ENCODE data around the gene BAIAP3.

The BAIAP3 gene

DNA sequence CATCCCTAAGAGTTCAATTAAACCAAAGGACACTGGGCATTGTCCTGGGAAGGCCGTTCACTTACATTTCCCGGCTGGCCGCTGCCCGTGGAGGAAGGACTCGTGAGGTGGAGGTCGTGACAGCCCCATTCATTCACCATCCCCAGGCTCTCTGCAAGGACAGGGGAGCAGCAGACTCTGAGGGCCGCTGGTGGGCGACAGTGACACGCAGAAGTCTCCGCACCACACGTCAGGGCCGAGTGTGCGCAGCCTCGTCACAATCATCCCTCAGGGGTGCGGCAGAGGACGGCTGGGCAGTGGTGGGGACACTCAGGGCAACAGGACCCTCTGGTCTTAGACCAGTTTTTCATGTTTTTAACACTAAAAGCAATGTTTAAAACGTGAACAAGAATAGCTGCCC is 59.4 kb downstream of the BAIAP3 start:
- no peak for DNase-seq (ENCODE audit: low read depth in 2 of 2)

DNA sequence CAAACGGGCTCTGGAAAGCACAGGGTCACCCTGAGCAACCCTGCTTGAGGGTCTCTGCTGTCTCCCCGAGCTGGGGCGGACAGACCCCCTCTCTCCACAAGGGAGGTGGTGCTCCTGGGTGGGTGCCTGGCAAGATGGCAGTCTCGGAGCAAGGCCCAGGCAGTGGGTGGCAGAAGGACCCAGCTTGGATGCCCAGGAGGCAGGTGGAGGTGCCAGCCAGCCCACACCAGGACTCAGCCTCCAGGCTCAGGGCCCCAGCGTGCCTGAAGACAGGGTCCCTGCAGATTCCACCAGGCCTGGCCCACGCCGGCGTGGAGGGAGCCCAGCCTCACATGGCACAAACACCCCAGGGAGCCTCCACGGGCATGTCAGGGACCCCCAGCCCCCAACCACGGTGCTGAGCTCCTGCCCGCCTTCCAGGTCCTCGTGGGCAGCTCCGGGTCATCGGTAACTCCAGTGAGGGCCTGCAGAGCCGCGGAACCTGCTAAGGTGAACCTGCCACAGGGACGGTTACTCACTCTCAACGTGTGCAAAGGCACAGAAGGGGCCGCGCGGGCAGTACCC is 60.2 kb downstream of the BAIAP3 start:
- DNase-seq (ENCODE audit: low read depth in 2 of 2) = no peak

DNA sequence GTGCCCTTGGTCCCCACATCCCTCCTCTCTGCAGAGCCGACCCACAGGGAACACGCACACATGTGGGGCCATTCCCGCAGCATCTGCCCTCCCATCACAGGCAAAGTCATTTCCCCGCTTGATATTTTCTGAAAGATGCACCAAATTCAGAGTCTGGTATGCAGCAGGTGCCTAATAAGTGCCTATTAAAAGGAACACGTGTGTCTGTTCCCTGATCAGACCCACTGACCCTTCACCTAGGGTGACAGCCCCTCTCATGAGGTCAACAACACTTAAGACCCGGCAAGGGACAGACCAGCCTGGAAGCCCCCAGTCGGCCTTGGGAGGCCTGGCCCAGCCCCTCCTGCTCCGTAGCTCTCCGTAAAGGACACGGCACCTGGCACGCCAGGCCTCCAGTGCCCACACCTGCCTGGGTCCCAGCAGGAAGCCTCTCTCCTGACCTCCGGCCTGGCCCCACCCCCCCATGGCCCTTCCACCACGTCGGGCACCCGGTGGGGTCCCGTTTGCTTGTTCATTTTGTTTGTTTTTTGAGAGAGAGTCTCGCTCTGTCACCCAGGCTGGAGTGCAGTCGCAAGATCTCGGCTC is 61.0 kb downstream of the BAIAP3 start:
- DNase-seq (ENCODE audit: low read depth in 2 of 2) = no peak

DNA sequence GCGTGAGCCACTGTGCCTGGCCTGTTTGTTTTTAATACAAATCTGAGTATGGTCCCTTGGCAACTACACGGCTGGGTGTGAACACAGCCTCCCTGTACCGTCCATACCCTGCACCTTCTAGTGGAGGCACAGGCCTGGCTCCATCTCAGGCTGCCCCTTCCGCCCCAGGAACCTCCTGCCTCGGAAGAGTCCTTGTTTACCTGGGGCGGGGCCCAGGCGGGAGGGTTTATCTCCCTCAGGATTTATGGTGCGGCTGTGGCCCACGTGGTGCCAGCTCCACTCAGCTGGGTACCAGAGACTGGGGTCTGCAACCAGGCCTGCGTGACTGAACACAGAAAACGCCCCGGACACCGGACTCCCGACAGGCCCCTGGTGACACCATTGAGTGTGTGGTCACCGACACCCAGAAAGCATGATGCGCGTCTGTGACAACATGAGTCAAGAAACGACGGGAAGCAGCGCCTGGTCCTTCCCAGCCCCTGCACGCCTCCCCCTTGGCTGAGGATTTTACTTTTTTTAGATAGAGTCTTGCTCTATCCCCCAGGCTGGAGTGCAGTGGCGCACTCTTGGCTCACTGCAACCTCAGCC is 62.1 kb downstream of the BAIAP3 start:
- no peak for DNase-seq (ENCODE audit: low read depth in 2 of 2)

DNA sequence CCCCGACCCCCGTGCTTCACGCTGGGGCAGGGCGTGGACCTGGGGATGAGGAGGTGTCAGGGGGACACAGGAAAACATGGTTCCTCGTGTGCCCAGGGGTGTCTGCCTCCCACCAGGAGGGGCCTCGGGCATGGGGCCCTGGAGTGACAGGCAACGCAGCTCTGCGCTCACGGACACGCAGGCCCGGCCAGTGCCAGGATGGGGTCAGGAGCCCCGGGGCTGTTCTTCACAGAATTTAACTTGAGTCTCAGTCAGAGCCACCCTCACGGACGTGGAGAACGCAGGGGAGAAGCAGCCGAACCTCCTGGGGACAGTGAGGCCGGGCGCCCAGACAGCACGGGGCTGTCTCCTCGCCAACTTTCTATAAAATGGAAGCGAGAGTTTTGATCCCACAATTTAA is 64.3 kb downstream of the BAIAP3 start:
- no peak for DNase-seq (ENCODE audit: low read depth in 2 of 2)

DNA sequence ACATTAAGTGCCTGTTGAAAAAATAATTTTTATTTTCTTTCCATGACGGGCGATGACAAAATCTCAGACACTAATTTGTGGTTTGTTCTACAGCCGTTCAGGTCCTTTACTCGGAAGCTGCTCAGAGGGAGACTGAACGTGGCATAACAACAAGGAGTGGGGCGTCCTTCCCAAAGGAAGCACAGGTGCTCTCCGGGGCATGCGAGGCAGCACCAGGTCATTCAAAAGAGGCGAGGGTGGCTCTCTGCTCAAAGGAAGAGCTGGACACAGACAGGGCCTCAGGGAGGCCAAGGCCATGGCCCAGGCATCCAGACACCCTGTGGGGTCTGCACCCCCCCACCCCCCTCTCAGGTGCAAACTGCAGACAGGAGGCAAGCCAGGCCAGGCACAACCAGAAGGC is 64.9 kb downstream of the BAIAP3 start:
- no peak for DNase-seq (ENCODE audit: low read depth in 2 of 2)

All from stimulated activated CD8-positive, alpha-beta memory T cell treated with anti-CD3 and anti-CD28 coated beads, Interleukin-7, amount 100 ng/mL, for 1 hour (primary cell).